Mesendoderm (in vitro differentiated cells): ENCODE results near the gene ATP1A1.

Experiments
- DNase-seq: peaks from one replicate; pipeline ENCODE4 v3.0.0; 2013
- H2AK5ac ChIP-seq: 2 replicates; pipeline ENCODE4 v1.6.1; 2013; ENCODE audit warnings: low read length, inconsistent platforms
- H2BK120ac ChIP-seq: 2 replicates; pipeline ENCODE4 v1.6.1; 2013; ENCODE audit warnings: low read depth, mild to moderate bottlenecking, low read length, moderate library complexity, mixed read lengths
- H2BK15ac ChIP-seq: replicated peaks from 2 replicates; pipeline ENCODE4 v1.6.1; 2013; ENCODE audit warnings: low read depth, mild to moderate bottlenecking, moderate library complexity
- H2BK5ac ChIP-seq: 2 replicates; pipeline ENCODE4 v1.6.1; 2013; ENCODE audit warnings: low read length, inconsistent platforms
- H3K18ac ChIP-seq: 2 replicates; pipeline ENCODE4 v1.6.1; 2013; ENCODE audit warnings: mild to moderate bottlenecking, low read length, mixed read lengths
- H3K23ac ChIP-seq: one replicate; pipeline ENCODE4 v1.6.1; 2013; ENCODE audit warnings: low read length
- H3K27ac ChIP-seq: 2 replicates; pipeline ENCODE4 v1.5.1; 2013; ENCODE audit warnings: low read depth, mild to moderate bottlenecking, inconsistent platforms, low read length, moderate library complexity
- H3K27me3 ChIP-seq: 2 replicates; pipeline ENCODE4 v1.6.1; 2013; ENCODE audit warnings: low read length, control low read depth, mild to moderate bottlenecking, inconsistent platforms; ENCODE audit not compliant: insufficient read depth, poor library complexity
- H3K36me3 ChIP-seq: 2 replicates; pipeline ENCODE4 v1.6.1; 2013; ENCODE audit warnings: low read length, inconsistent platforms; ENCODE audit not compliant: control insufficient read depth, insufficient read depth
- H3K4ac ChIP-seq: one replicate; pipeline ENCODE4 v1.6.1; 2013; ENCODE audit warnings: low read depth, mild to moderate bottlenecking, low read length, moderate library complexity
- H3K4me1 ChIP-seq: 2 replicates; pipeline ENCODE4 v1.6.1; 2013; ENCODE audit warnings: low read depth, low read length, inconsistent platforms; ENCODE audit not compliant: control insufficient read depth
- H3K4me2 ChIP-seq: 2 replicates; pipeline ENCODE4 v1.6.1; 2013; ENCODE audit warnings: low read length
- H3K4me3 ChIP-seq: 2 replicates; pipeline ENCODE4 v1.5.1; 2013; ENCODE audit warnings: mild to moderate bottlenecking, low read length
- H3K56ac ChIP-seq: one replicate; pipeline ENCODE4 v1.6.1; 2013; ENCODE audit warnings: low read length
- H3K79me1 ChIP-seq: 2 replicates; pipeline ENCODE4 v1.6.1; 2013; ENCODE audit warnings: low read length, inconsistent platforms
- H3K79me2 ChIP-seq: 2 replicates; pipeline ENCODE4 v1.6.1; 2013; ENCODE audit warnings: mild to moderate bottlenecking, low read length; ENCODE audit not compliant: control insufficient read depth, insufficient read depth
- H3K9ac ChIP-seq: 2 replicates; pipeline ENCODE4 v1.6.1; 2013; ENCODE audit warnings: low read length, inconsistent platforms
- H4K5ac ChIP-seq: one replicate; pipeline ENCODE4 v1.6.1; 2013; ENCODE audit warnings: low read length
- H4K8ac ChIP-seq: one replicate; pipeline ENCODE4 v1.6.1; 2013; ENCODE audit warnings: low read depth, mild to moderate bottlenecking, control low read depth, low read length, moderate library complexity
- WGBS: extraction: QIAGEN DNeasy Blood & Tissue Kit; methylation state at CpG from one replicate; pipeline ENCODE4 v1.1.7; 2013; ENCODE audit warnings: low lambda C conversion rate, missing lambda C conversion rate; ENCODE audit not compliant: insufficient coverage; ENCODE audit errors: extremely low coverage; 5-methylcytosine and 5-hydroxymethylcytosine counted together

The ATP1A1 gene

DNA sequence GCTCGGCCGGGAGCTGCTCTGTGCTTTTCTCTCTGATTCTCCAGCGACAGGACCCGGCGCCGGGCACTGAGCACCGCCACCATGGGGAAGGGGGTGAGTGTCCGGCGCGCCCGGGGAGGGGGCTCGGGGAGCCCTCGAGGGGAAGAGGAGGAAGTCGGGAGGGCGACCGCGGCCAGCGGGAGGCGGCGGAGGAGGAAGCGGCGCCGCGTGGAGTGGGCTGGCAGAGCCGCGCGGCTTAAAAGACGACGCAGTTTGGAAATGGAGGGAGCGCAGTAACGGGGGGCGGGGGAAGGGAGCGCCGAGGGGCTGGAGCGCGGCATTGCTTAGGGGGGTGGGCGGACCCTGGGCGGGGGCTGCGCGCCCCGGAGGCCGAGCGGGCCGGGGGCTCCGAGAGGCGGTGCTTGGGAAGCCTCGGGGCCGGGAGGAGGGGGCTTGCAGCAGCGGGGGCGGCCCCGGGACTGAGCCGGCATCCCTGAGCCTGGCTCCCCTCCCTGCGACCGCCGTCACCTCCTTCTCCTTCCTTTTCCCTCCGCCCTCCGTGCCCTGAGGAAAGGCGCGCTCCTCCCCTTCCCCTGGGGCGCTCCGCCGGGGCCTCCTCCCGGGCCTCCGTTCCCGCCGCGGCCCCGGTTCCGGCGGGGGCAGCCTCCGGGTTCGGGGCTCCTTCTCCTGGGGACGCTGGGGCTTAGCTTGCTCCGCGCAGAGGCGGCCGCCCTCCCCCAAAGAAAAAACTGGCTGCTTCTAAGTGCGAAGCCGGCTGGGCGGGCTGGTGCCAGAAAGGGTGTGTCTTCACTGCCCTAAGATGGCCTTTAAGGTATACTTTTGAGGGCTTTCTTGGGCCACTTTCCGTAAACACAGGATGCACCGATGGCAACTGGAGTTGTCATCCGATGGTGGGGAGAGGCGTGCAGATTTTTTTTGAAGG, 648 bp downstream of the ATP1A1 start:
- H3K4me3 ChIP-seq: peak overlapping the region; percentile 84
- H3K36me3 ChIP-seq: no peaks in the 10 kb centered on the region
- H3K79me2 ChIP-seq: peaks cover 48% of the 10 kb centered on the region
- peak overlapping the region; percentile 88 for H3K18ac ChIP-seq
- no peak overlapping the region for H2BK15ac ChIP-seq
- H3K23ac ChIP-seq: no peak overlapping the region
- H2BK120ac ChIP-seq: peak overlapping the region; percentile 5
- no peak overlapping the region for H2BK5ac ChIP-seq
- H3K4ac ChIP-seq: peak overlapping the region; percentile 29
- peak; percentile 68 for DNase-seq
- no peak overlapping the region for H4K5ac ChIP-seq
- H3K9ac ChIP-seq: peak overlapping the region; percentile 90
- no CpG with 5 or more reads among the region's 84 CpGs for WGBS
- H2AK5ac ChIP-seq: no peak overlapping the region
- H3K4me1 ChIP-seq: peaks cover 15% of the 10 kb centered on the region
- peak overlapping the region; percentile 40 for H3K4me2 ChIP-seq
- peak overlapping the region; percentile 92 for H3K56ac ChIP-seq
- H3K79me1 ChIP-seq: peaks cover 2% of the 10 kb centered on the region
- peak overlapping the region; percentile 93 for H4K8ac ChIP-seq
- peak overlapping the region; percentile 93 for H3K27ac ChIP-seq
- no peaks in the 10 kb centered on the region for H3K27me3 ChIP-seq

DNA sequence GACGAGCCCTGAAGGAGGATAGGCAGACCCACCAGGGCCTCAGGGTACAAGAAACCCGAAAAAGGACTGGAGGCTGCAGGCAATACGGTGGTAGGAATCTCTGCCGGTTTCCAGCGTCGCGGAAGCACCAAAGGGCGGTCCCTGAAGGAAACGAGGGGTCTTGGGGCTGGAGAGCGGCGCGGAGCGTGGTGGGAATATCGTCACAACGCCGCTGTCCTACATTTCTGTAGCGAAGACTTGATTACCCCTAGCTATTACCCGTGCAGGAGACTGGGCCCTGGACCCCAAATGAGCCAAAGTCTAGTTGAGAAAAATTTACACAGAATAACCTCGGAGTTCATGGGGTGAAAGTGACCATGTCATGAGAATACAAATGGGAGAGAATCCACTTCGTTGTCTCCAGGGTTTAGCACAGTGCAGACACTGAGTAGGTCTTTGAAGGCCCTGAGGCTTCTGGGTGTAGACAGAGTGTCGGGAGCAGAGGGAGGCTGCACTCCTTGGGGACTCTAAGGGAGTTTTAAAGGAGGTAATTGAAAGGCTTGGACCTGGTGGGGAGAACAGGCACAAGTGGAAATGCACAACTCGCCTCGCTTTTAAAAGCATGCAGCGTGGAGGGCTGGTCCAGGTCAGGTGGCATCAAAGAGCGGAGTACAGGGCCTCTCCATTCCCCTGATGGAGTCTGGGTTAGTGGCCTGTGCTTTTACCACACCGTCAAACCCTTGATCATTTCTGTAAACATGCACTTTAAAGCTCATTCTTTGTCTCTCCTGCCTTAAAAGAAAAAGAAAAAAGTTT, 1.5 kb downstream of the ATP1A1 start:
- H3K79me1 ChIP-seq: peaks cover 4% of the 10 kb centered on the region
- H3K79me2 ChIP-seq: peaks cover 55% of the 10 kb centered on the region
- no peaks in the 10 kb centered on the region for H3K36me3 ChIP-seq
- no peaks in the 10 kb centered on the region for H3K27me3 ChIP-seq
- H2BK5ac ChIP-seq: no peak overlapping the region
- H3K56ac ChIP-seq: peak overlapping the region; percentile 92
- no CpG with 5 or more reads among the region's 26 CpGs for WGBS
- peak overlapping the region; percentile 84 for H3K4me3 ChIP-seq
- H3K18ac ChIP-seq: peak overlapping the region; percentile 88
- no peak overlapping the region for H3K23ac ChIP-seq
- no peak overlapping the region for H2BK15ac ChIP-seq
- H4K8ac ChIP-seq: no peak overlapping the region
- peak; percentile 31 for DNase-seq
- peak overlapping the region; percentile 10 for H3K4ac ChIP-seq
- no peak overlapping the region for H2AK5ac ChIP-seq
- H3K4me2 ChIP-seq: peak overlapping the region; percentile 40
- H3K4me1 ChIP-seq: peaks cover 19% of the 10 kb centered on the region
- no peak overlapping the region for H2BK120ac ChIP-seq
- peak overlapping the region; percentile 90 for H3K9ac ChIP-seq
- H4K5ac ChIP-seq: no peak overlapping the region
- peak overlapping the region; percentile 93 for H3K27ac ChIP-seq

DNA sequence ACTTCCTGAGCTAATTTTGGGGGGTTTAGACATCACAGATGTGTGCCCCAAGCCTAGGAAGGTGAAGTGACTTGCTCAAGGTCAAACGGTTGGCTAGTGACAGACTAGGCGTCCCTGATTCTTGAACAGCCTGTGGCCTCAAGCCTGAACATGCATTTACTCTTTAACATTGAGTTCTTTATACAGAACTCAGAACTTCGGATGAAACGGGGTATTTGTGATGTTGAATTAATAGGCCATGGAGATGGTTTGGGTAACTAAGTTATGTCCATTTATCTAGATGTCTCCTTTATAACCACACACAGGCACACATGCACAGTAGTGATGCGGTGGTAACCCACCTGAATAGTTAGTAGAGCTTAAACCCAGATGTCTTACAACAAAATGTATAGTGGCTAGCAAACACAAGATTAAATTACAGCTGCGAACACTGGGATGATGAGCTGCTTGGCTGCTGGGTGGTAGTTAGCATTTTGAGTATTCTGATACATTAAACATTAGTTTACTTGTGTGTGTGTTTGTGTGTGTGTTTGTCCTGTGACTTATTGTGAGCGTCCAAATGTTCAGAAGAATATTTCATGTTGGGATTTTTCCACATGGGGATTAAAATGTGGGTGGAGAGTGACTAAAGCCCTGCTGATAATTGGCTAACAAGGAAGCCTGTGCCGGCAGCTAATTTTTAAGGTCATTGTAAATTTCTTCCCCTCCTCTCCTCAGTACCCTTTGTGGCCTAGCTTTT, 2.3 kb downstream of the ATP1A1 start:
- Histone ChIP-seq H2AK5ac (no peak overlapping the region), H3K79me2 (peaks cover 63% of the 10 kb centered on the region), H3K4me3 (no peak overlapping the region), H2BK15ac (no peak overlapping the region), H3K9ac (peak overlapping the region; percentile 59), H3K4me2 (peak overlapping the region; percentile 20), H3K36me3 (no peaks in the 10 kb centered on the region), H2BK5ac (no peak overlapping the region), H3K56ac (peak overlapping the region; percentile 29), H3K79me1 (peaks cover 4% of the 10 kb centered on the region), H3K23ac (no peak overlapping the region), H3K27me3 (no peaks in the 10 kb centered on the region), H2BK120ac (no peak overlapping the region), H4K5ac (no peak overlapping the region), H3K18ac (no peak overlapping the region), H4K8ac (no peak overlapping the region), H3K4ac (no peak overlapping the region), H3K27ac (peak overlapping the region; percentile 67), H3K4me1 (peaks cover 25% of the 10 kb centered on the region)
- no peak for DNase-seq
- WGBS: no CpG with 5 or more reads among the region's 8 CpGs

DNA sequence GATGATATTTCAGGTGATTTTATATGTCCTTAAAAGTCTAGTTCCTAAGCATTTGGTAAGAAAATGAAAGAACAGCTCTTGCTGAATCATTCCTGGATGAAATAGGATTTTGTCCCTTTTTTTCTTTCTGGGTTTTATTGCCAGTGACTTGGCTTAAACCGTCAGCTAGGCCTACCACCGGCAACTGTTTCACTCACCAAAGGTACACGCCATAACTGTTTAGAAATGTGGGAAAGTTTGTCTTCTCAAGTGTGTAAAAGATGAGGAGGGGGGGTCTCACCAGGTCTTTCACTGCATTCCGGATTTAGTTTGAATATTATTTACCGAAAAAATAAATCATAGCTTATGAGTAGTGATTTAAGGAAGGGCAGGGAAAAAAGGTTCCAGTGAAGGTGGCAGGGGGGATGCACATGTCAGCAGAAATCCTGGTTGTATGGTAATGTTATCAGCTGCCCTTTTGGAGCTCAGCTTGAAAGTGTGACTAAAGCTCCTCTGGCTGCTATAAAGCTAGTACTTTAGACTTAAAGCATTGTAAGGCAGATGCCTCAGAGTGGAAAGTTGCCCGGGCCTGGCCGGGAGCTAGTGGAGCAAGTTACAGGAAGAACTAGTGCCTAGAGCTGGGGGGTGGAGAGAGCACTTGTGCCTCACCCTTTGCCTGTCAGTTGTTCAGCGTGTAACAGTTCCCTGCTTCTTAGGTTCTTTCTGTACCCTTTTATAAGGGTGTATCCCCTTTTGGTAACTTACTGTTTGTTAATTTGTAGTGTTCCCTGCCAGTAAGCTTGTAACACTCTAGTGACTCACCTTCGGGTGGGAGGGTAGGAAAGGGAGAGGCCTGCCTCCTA, 3.1 kb downstream of the ATP1A1 start:
- no peak overlapping the region for H2BK120ac ChIP-seq
- H3K18ac ChIP-seq: no peak overlapping the region
- H2AK5ac ChIP-seq: no peak overlapping the region
- H3K4me1 ChIP-seq: peaks cover 26% of the 10 kb centered on the region
- WGBS: no CpG with 5 or more reads among the region's 9 CpGs
- peak overlapping the region; percentile 78 for H3K56ac ChIP-seq
- H3K27me3 ChIP-seq: no peaks in the 10 kb centered on the region
- no peak overlapping the region for H3K4ac ChIP-seq
- H3K36me3 ChIP-seq: no peaks in the 10 kb centered on the region
- H2BK5ac ChIP-seq: peak overlapping the region; percentile 43
- peak overlapping the region; percentile 59 for H3K9ac ChIP-seq
- H2BK15ac ChIP-seq: no peak overlapping the region
- H3K79me2 ChIP-seq: peaks cover 71% of the 10 kb centered on the region
- peaks cover 4% of the 10 kb centered on the region for H3K79me1 ChIP-seq
- H3K27ac ChIP-seq: peak overlapping the region; percentile 67
- peak; percentile 85 for DNase-seq
- H3K23ac ChIP-seq: no peak overlapping the region
- no peak overlapping the region for H3K4me3 ChIP-seq
- H4K8ac ChIP-seq: no peak overlapping the region
- no peak overlapping the region for H4K5ac ChIP-seq
- peak overlapping the region; percentile 22 for H3K4me2 ChIP-seq

DNA sequence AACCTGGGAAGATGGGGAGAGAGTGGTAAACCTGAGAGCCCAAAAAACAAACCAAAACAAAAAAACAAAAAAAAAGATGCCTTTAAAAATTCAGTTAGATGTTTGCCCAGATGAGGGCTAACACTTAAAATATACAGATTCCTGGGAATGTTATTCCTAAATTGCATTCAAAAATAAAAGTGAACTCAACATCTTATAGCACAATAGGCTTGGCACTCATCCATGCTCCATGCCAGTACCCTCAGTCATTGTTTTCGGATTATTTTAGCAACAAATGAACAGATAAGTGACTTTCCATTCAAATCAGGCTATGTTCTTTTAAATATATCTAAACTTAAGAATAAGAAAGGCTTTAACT, 3.7 kb downstream of the ATP1A1 start:
- Histone ChIP-seq H3K23ac (no peak overlapping the region), H3K9ac (peak overlapping the region; percentile 56), H3K4ac (no peak overlapping the region), H3K79me2 (peaks cover 76% of the 10 kb centered on the region), H3K4me2 (peak overlapping the region; percentile 22), H2BK5ac (no peak overlapping the region), H4K5ac (no peak overlapping the region), H4K8ac (no peak overlapping the region), H3K79me1 (peaks cover 4% of the 10 kb centered on the region), H3K36me3 (no peaks in the 10 kb centered on the region), H3K27ac (no peak overlapping the region), H3K27me3 (no peaks in the 10 kb centered on the region), H2AK5ac (no peak overlapping the region), H3K4me3 (no peak overlapping the region), H3K4me1 (peaks cover 26% of the 10 kb centered on the region), H2BK120ac (no peak overlapping the region), H2BK15ac (no peak overlapping the region), H3K56ac (peak overlapping the region; percentile 78), H3K18ac (no peak overlapping the region)
- WGBS: no CpG with 5 or more reads among the region's 1 CpG
- no peak for DNase-seq
